C4-2B (cell line): Measurements from ENCODE around the gene BHMT2.

ENCODE experiments used
- CTCF ChIP-seq: fragments of 450-650 bp; conservative IDR thresholded peaks from 2 replicates; pipeline ENCODE4 v1.5.1; 2017; ENCODE audit warnings: mild to moderate bottlenecking
- ZFX ChIP-seq: fragments of 450-650 bp; IDR thresholded peaks from 2 replicates; pipeline ENCODE4 v1.6.1; 2017

- no peak for TF ChIP-seq CTCF
- no peak for TF ChIP-seq ZFX
These were observed 47.8 kb upstream of the BHMT2 start for GRCh38 chr5:79021753-79022152.
